Naive thymus-derived CD8-positive, alpha-beta T cell (primary cell): ENCODE data around the gene JMJD1C. TPM values are rescaled to one million over a fixed set of nuclear protein-coding genes. Genes with fewer than 3 reads are reported as not detected.

Experiments
- ATAC-seq, 2 donors: fragments of 150-1000 bp; cut with Tn5 transposase in 1 of 2; sonication (Bioruptor Pico), chemical (Tn5 transposase) in 1 of 2; 1 replicate in 1 of 2; 2 replicates in 1 of 2; pipeline ENCODE4 v1.10.0; 2021; ENCODE audit warnings: mild to moderate bottlenecking in 2 of 2, moderate library complexity in 2 of 2
- POLR2A ChIA-PET: fragments of 350-600 bp; sonication (Branson Sonifier 250); formaldehyde crosslinking; loops from one replicate; lab custom pipeline; 2021; ENCODE audit warnings: antibody characterized with exemption; lab: Charles Lee
- DNase-seq, 10 donors: peaks; one replicate each; pipeline versions ENCODE4 v3.0.0 to v3.0.0-alpha.2; 2020 to 2022
- H3K27ac Mint-ChIP-seq, 10 donors: one replicate each; pipeline ENCODE4 v1.8.0; 2020 to 2022; ENCODE audit warnings: mild to moderate bottlenecking in 10 of 10, mixed read lengths in 10 of 10, moderate library complexity in 4 of 10, inconsistent platforms in 1 of 10
- H3K27me3 Mint-ChIP-seq, 5 donors: one replicate each; pipeline ENCODE4 v1.8.0; 2021 to 2022; ENCODE audit warnings: mixed read lengths in 5 of 5
- H3K36me3 Mint-ChIP-seq, 3 donors: one replicate each; pipeline ENCODE4 v1.8.0; 2020 to 2022; ENCODE audit warnings: mixed read lengths in 3 of 3, mild to moderate bottlenecking in 2 of 3, inconsistent platforms in 1 of 3
- H3K4me1 Mint-ChIP-seq, 4 donors: one replicate each; pipeline ENCODE4 v1.8.0; 2021 to 2022; ENCODE audit warnings: mixed read lengths in 4 of 4
- H3K4me3 Mint-ChIP-seq, 10 donors: one replicate each; pipeline ENCODE4 v1.8.0; 2020 to 2022; ENCODE audit warnings: mild to moderate bottlenecking in 10 of 10, mixed read lengths in 10 of 10, moderate library complexity in 6 of 10, inconsistent platforms in 1 of 10
- H3K9me3 Mint-ChIP-seq, 9 donors: one replicate each; pipeline ENCODE4 v1.8.0; 2020 to 2022; ENCODE audit warnings: mixed read lengths in 9 of 9, mild to moderate bottlenecking in 3 of 9, inconsistent platforms in 1 of 9, moderate library complexity in 1 of 9
- polyA plus RNA-seq, 3 donors: library from polyadenylated mRNA; unstranded; fragments of 300-500 nt; fragmentation: Illumina TruSeq; gene quantifications; one replicate each; pipeline ENCODE4 v1.2.3, GENCODE V29; 2021
- total RNA-seq, 8 experiments: library from RNA in 2 of 8; stranded (reverse) in 2 of 8; gene quantifications; one replicate each; pipeline ENCODE4 v1.2.3 and lab custom pipeline; 2021 to 2026

The JMJD1C gene
- total and polyA plus RNA-seq, 5 experiments from 2014 or later = 28.6 to 126 (median 51.9) TPM

DNA sequence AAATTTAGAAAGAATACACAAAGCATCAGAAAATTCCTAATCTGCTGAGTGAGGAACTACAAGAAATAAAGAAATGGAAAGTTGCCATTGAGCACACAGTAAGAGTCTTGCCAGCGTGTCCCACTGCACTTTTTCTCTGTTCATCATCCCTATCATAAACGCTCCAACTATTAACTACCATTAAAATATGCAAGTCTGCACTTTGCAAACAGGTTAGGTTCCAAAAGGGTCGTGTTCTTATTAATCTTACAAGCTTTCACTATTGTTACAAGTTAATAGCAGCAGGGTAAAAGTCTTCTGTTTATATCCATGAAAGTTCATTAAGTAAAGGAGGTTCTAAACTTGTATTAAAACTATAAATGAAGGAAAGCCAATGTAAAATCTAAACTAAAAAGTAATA, 5.2 kb upstream of the JMJD1C start:
- DNase-seq (no peak), ATAC-seq (no peak)
- Mint-ChIP-seq H3K36me3 (no peaks in the 10 kb centered on the region), H3K27me3 (no peaks in the 10 kb centered on the region), H3K4me1 (peaks cover 6 to 30% (median 24%) of the 10 kb centered on the region in 4 donors), H3K27ac (no peak overlapping the region), H3K4me3 (no peak overlapping the region), H3K9me3 (no peaks in the 10 kb centered on the region)
- POLR2A ChIA-PET = no interaction called here

DNA sequence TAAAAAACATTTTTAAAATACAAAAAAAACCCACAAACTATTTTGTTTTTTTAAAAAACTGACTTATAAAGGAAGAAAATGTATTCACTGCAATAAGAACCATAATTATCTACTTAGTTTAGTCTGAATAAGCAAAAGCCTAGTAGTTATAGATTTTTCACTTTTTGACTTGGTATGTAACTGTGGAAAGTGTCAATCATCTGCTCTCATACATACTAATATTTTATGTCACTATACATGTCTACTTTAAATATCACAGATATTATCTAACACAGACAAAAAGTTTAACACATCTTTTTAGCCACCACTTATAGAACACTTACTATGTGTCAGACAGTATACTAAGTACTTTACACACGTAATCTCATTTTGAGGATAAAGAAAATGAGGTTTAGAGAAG, 3.2 kb upstream of the JMJD1C start:
- Mint-ChIP-seq H3K9me3 (no peaks in the 10 kb centered on the region), H3K36me3 (no peaks in the 10 kb centered on the region), H3K27me3 (no peaks in the 10 kb centered on the region), H3K4me1 (peaks cover 0 to 32% (median 26%) of the 10 kb centered on the region in 4 donors), H3K27ac (peak overlapping the region in 1 of 10 donors; percentile 35), H3K4me3 (no peak overlapping the region)
- DNase-seq (no peak), ATAC-seq (no peak)
- POLR2A ChIA-PET = no interaction called here

DNA sequence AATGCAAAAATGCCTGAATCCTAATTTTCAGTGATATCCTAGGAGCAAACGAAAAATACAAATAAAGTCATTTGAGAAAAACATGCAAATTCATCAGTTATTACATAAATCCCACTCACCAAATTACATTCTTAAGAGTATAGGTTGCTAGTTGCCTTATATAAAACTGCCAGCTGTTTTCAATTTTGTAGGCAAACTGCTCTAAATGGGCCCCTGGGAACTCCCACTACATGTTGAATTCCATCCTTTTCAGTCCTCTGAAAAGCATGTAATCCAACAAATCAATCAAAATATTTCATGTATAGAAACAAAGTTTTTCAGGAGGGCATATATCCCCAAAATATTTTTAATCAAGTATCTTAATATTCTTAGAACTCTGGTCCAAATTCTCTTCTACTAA, 2.1 kb upstream of the JMJD1C start:
- no peaks in the 10 kb centered on the region for H3K9me3 Mint-ChIP-seq
- no peak overlapping the region for H3K4me3 Mint-ChIP-seq
- peak overlapping the region in 1 of 10 donors; percentile 11 for H3K27ac Mint-ChIP-seq
- POLR2A ChIA-PET = no interaction called here
- no peaks in the 10 kb centered on the region for H3K27me3 Mint-ChIP-seq
- peaks cover 2 to 39% (median 29%) of the 10 kb centered on the region in 4 donors for H3K4me1 Mint-ChIP-seq
- ATAC-seq = no peak
- no peaks in the 10 kb centered on the region for H3K36me3 Mint-ChIP-seq
- DNase-seq = no peak

DNA sequence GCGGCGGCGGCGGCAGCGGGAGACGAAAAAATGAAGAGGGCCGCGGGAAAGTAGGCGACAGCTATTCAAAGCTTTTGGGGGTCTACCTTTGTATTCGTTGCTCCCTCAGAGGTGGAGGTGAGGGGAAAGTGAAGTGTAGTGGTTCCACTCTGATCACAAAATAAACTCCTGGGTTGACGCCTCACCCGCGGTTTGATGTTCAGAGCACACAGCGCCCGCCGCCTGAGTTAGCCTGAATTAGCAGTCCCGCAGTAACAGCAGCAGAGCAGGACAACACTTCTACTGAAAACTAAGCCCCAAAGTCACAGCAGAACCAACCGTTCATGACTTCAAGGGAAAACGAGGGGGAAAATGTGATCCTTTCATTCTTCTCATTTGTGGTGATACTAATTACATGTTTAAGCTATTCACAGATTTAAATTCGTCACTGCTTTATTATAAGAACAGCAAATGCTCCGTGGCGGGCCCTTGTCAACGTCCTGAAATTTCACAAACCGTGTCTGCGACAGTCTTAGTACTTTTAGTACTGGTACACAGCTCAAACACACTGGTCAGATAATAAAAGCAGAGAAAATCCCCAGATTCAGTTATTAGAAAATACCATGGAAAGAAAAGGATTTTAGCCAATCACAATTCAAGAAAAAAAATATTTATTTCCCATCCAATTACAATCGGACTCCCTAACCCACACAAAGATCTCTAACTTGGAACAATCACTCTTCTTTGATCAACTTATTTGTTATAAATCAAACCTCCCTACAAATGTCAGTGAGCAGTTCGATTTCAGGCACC, 563 bp upstream of the JMJD1C start:
- H3K36me3 Mint-ChIP-seq = no peaks in the 10 kb centered on the region
- no peaks in the 10 kb centered on the region for H3K9me3 Mint-ChIP-seq
- DNase-seq = peak in 7 of 10 donors; percentile 12 to 71 (median 36)
- H3K27ac Mint-ChIP-seq = peak overlapping the region; percentile 87 to 97 (median 94)
- POLR2A ChIA-PET = interaction anchor here (0.7 to 2.5 kb wide), 3 partner anchors 33 to 197 kb away, joined by 3 to 7 read pairs (median 5); partner anchors contain the start of gene REEP3
- H3K4me3 Mint-ChIP-seq = peak overlapping the region; percentile 82 to 99 (median 94)
- peaks cover 2 to 43% (median 29%) of the 10 kb centered on the region in 4 donors for H3K4me1 Mint-ChIP-seq
- no peaks in the 10 kb centered on the region for H3K27me3 Mint-ChIP-seq
- peak; percentile 56 to 66 for ATAC-seq

DNA sequence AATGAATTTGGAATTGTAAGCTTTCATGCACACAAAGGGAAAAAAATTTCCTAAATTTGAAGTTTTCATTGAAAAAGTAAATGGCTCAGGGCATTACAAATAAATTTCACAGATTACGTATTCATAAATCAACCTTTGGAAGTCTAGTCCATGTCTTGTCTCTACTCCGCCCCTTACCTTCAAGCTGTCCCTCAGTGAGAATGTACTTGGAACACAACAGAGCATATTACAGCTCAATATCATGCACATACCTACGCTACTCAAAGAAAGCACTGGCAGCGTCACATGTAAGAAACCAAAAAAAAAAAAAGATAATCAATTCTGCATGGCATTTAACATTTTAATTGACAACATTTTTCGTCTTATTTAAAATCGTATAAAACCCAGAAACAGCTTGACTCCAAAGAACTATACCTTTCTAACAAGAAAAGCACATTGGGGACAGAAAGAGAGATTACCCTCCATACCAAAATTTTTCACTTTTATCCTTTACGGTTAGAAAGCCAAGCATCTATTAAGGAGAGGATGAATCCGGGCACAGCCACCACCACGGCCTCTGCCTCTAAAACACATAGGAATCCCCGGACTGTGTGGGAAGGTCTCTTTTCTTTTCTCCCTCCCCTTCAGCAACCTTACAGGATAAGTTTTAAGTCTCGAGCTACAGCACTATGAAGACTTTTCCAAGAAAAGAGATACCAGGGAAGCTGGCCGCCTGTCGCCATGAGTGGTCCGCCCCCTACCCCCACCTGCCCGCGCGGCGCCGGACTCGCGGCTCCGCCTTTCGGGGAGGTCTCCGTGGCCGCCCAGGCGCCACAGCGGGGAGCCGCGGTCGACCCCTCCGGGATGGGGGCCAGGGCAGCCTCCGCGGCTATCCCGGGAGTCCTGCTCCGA, 1.1 kb downstream of the JMJD1C start:
- DNase-seq = no peak
- no peaks in the 10 kb centered on the region for H3K27me3 Mint-ChIP-seq
- peak overlapping the region; percentile 82 to 99 (median 94) for H3K4me3 Mint-ChIP-seq

DNA sequence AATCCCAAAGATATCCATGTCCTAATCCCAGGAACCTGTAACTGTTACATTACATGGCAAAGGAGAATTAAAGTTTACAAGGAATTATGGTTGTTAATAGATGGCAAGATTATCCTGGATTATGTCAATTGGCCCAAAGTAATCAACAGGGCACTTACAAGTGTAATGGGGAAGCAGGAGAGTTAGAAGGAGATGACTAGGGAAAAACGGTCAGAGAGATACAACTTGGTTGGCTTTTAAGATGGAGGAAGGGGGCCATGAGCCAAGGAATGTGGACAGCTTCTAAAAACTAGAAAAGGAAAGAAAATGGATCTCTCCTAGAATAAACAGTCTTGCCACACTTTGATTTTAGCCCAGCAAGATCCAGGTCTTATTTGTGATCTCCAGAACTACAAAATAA, 3.3 kb downstream of the JMJD1C start:
- Mint-ChIP-seq H3K4me1 (peaks cover 4 to 39% (median 25%) of the 10 kb centered on the region in 4 donors), H3K36me3 (no peaks in the 10 kb centered on the region)
- ATAC-seq = no peak

More for the DNA sequence above, 1.1 kb downstream of the JMJD1C start:
- no peaks in the 10 kb centered on the region for H3K36me3 Mint-ChIP-seq
- H3K9me3 Mint-ChIP-seq = no peaks in the 10 kb centered on the region
- peak; percentile 4 to 49 for ATAC-seq
- H3K4me1 Mint-ChIP-seq = peaks cover 4 to 37% (median 25%) of the 10 kb centered on the region in 4 donors
- POLR2A ChIA-PET = interaction anchor here (0.7 to 2.5 kb wide), 6 partner anchors 9 to 195 kb away, joined by 3 to 7 read pairs (median 4); partner anchors contain the start of gene REEP3
- H3K27ac Mint-ChIP-seq = peak overlapping the region in 8 of 10 donors; percentile 71 to 97 (median 90)

DNA sequence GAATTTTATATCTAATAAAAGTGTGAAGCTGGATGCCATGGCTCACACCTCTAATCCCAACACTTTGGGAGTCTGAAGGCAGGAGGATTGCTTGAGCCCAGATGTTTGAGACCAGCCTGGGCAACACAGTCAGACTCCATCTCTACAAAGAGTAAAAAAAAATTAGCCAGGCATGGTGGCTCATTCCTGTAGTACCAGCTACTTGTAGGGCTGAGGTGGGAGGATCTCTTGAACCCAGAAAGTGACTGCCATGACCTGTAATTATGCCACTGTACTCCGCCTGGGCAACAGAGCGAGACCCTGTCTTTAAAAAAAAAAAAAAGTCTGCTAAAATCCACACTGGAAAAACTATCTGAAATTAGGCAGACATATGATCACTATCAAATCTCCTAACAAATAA, 7.6 kb downstream of the JMJD1C start:
- POLR2A ChIA-PET = interaction anchor here (0.7 kb wide), 3 partner anchors 11 to 92 kb away, joined by 3 to 4 read pairs (median 4); no protein-coding TSS in a partner anchor
- no peak overlapping the region for H3K27ac Mint-ChIP-seq
- DNase-seq (no peak), ATAC-seq (no peak)
- H3K4me3 Mint-ChIP-seq = no peak overlapping the region
- peaks cover 4 to 30% (median 11%) of the 10 kb centered on the region in 4 donors for H3K4me1 Mint-ChIP-seq
- H3K36me3 Mint-ChIP-seq = peaks cover 0 to 10% (median 5%) of the 10 kb centered on the region in 3 donors
- H3K27me3 Mint-ChIP-seq = no peaks in the 10 kb centered on the region
- H3K9me3 Mint-ChIP-seq = peaks cover 0 to 2% (median 0%) of the 10 kb centered on the region in 9 donors

More for the DNA sequence above, 3.3 kb downstream of the JMJD1C start:
- Mint-ChIP-seq H3K27me3 (no peaks in the 10 kb centered on the region), H3K9me3 (no peaks in the 10 kb centered on the region), H3K4me3 (no peak overlapping the region), H3K27ac (peak overlapping the region in 1 of 10 donors; percentile 4)
- no peak for DNase-seq
- POLR2A ChIA-PET = no interaction called here

DNA sequence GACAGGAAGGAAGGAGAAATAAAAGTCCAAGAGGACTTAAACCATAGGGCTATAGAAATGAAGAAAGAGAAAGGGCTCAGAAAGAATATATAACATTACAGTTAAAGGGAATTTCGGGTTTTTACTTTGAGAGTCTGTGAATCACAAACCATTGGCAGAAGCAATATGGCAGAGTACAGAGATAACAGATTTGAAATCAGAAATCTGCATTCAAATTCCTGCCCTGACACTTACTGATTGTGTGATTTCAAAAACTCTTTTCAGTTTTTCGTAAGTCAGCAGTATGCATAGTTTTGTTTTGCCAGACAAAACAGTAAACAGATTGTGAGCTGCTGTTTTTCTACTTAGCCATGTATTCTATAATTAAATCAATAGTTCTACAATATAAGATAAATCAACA, 8.2 kb downstream of the JMJD1C start:
- Mint-ChIP-seq H3K36me3 (peaks cover 0 to 11% (median 5%) of the 10 kb centered on the region in 3 donors), H3K27ac (peak overlapping the region in 1 of 10 donors; percentile 14), H3K9me3 (peaks cover 0 to 2% (median 0%) of the 10 kb centered on the region in 9 donors), H3K27me3 (no peaks in the 10 kb centered on the region), H3K4me3 (peak overlapping the region in 1 of 10 donors; percentile 6), H3K4me1 (peaks cover 4 to 29% (median 9%) of the 10 kb centered on the region in 4 donors)
- DNase-seq (no peak), ATAC-seq (no peak)
- POLR2A ChIA-PET = interaction anchor here (0.7 kb wide), 1 partner anchor 11 kb away, joined by 3 read pairs; no protein-coding TSS in a partner anchor

DNA sequence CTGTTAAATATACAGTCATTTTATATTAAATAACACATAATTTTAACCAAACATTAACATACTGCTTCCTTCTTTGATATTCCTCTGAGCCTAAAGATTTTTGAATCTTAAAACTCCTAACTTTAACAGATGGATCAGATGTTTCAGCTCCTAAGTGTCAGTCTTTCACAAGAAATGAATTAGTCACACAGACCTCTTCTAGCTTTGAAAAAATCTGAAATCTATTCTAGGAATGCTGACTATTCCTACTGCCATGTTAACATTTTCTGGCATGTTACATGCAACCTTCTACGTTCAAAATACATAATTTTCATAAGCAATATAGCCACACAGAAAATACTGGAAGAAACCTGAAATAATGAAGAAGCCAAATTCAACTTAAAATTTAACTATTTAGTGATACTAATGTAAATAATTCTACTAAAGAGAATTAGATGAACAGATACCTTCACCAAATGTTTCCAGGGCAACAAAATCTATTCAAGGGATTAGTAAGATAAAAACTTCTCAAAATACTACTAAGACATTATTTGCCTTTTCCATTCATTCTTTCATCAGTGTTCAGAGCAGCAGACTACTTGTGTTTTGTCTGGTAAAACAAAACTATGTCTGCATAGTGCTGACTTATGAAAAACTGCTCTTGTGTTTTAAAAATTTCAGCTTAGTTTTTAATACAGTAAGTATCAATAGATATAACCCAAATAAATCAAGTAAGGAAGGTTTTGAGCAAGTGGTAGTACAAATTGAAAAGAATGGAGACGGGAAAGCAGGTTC, 9.2 kb downstream of the JMJD1C start:
- H3K27me3 Mint-ChIP-seq = no peaks in the 10 kb centered on the region
- peak overlapping the region in 1 of 10 donors; percentile 17 for H3K27ac Mint-ChIP-seq
- peaks cover 0 to 5% (median 0%) of the 10 kb centered on the region in 9 donors for H3K9me3 Mint-ChIP-seq
- ATAC-seq (no peak), DNase-seq (no peak)
- H3K36me3 Mint-ChIP-seq = peaks cover 0 to 14% (median 5%) of the 10 kb centered on the region in 3 donors
- POLR2A ChIA-PET = no interaction called here
- H3K4me1 Mint-ChIP-seq = peaks cover 4 to 28% (median 13%) of the 10 kb centered on the region in 4 donors
- H3K4me3 Mint-ChIP-seq = no peak overlapping the region

DNA sequence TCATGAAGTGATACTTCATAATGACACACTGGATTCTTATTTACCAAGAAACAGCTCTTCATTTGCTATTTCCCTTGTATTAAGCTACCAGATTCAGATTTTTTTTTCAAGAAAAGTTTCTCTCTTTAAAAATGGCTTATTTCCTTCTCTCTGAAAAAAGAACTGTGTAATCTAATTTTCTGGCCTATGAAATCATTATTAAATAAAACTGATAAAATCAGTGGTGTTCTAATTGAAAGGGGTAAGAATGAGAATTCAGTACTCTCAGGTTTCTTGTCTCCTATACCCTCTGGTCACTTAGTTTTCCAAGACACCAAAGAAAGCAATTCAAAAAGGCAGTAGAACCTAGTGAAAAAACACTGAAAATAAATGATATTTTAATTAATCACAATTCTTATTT, 10.3 kb downstream of the JMJD1C start:
- Mint-ChIP-seq H3K27ac (no peak overlapping the region), H3K36me3 (peaks cover 0 to 14% (median 5%) of the 10 kb centered on the region in 3 donors), H3K27me3 (no peaks in the 10 kb centered on the region), H3K4me1 (peaks cover 5 to 30% (median 21%) of the 10 kb centered on the region in 4 donors), H3K4me3 (no peak overlapping the region), H3K9me3 (peaks cover 0 to 5% (median 0%) of the 10 kb centered on the region in 9 donors)
- POLR2A ChIA-PET = interaction anchor here (0.9 kb wide), 1 partner anchor 9 kb away, joined by 3 read pairs; no protein-coding TSS in a partner anchor
- DNase-seq (no peak), ATAC-seq (no peak)

DNA sequence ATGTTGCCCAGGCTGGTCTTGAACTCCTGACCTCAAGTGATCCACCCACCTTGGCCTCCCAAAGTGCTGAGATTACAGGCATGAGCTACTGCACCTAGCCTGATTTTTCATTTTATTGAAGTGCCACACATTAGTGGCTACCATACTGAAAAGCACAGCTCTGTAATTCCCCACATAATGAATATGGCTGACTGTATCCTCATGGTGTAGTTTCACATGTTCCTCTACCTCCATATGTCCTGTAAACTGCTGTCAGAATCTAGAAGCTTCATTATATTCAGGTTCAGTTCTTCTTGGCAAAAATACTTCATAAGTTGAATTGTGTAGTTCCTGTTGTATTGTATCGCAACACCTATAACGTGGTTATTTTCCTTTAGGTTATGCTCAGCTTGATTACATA, 11.1 kb downstream of the JMJD1C start:
- Mint-ChIP-seq H3K4me3 (no peak overlapping the region), H3K27ac (peak overlapping the region in 3 of 10 donors; percentile 5 to 53 (median 42)), H3K9me3 (peaks cover 0 to 5% (median 0%) of the 10 kb centered on the region in 9 donors), H3K4me1 (peaks cover 6 to 38% (median 25%) of the 10 kb centered on the region in 4 donors), H3K36me3 (peaks cover 0 to 14% (median 9%) of the 10 kb centered on the region in 3 donors), H3K27me3 (no peaks in the 10 kb centered on the region)
- no peak for ATAC-seq
- POLR2A ChIA-PET = interaction anchor here (0.9 kb wide), 1 partner anchor 10 kb away, joined by 3 read pairs; no protein-coding TSS in a partner anchor
- no peak for DNase-seq
